HEK293 (cell line): ENCODE measurements around the gene IDE.

Experiments
- CTCF ChIP-seq: fragments of 450-650 bp; formaldehyde crosslinking; IDR thresholded peaks from 2 replicates; pipeline ENCODE4 v1.5.1; 2016; ENCODE audit warnings: missing biosample characterization, missing genetic modification characterization
- HOXA7 ChIP-seq: sonication (generic); formaldehyde crosslinking; IDR thresholded peaks from 2 replicates; pipeline ENCODE4 v1.8.1; 2022; ENCODE audit warnings: missing genetic modification reagents, borderline replicate concordance
- MZF1 ChIP-seq: fragments of 450-650 bp; formaldehyde crosslinking; IDR thresholded peaks from 2 replicates; pipeline ENCODE4 v1.5.1; 2017; ENCODE audit warnings: missing biosample characterization, missing genetic modification characterization, borderline replicate concordance
- TCF7L2 ChIP-seq: IDR thresholded peaks from 2 replicates; pipeline ENCODE4 v1.6.1; 2011; ENCODE audit warnings: low read depth, mild to moderate bottlenecking, inconsistent platforms, low read length, moderate library complexity, borderline replicate concordance
- ZBTB1 ChIP-seq: fragments of 450-650 bp; formaldehyde crosslinking; IDR thresholded peaks from 2 replicates; pipeline ENCODE4 v1.5.1; 2016; ENCODE audit warnings: missing biosample characterization, missing genetic modification characterization
- ZBTB21 ChIP-seq: fragments of 450-650 bp; formaldehyde crosslinking; IDR thresholded peaks from 2 replicates; pipeline ENCODE4 v1.5.1; 2017; ENCODE audit warnings: missing biosample characterization, missing genetic modification characterization
- ZNF416 ChIP-seq: fragments of 450-650 bp; formaldehyde crosslinking; IDR thresholded peaks from 2 replicates; pipeline ENCODE4 v1.5.1; 2016; ENCODE audit warnings: missing biosample characterization, missing genetic modification characterization
- ZNF610 ChIP-seq: fragments of 450-650 bp; formaldehyde crosslinking; IDR thresholded peaks from 2 replicates; pipeline ENCODE4 v1.5.1; 2016; ENCODE audit warnings: missing biosample characterization, missing genetic modification characterization, borderline replicate concordance
- ZNF645 ChIP-seq: fragments of 450-650 bp; formaldehyde crosslinking; IDR thresholded peaks from 2 replicates; pipeline ENCODE4; 2016; ENCODE audit warnings: missing biosample characterization, missing genetic modification characterization

GRCh38 chr10:92542458-92542857, 31.4 kb downstream of the IDE start:
- TF ChIP-seq ZNF610 (tag by site-specific recombination) (no peak), CTCF (no peak), TCF7L2 (no peak), ZBTB21 (no peak), ZNF416 (no peak), HOXA7 (no peak), ZBTB1 (no peak), ZNF645 (tag by site-specific recombination) (no peak), MZF1 (tag by site-specific recombination) (peak; percentile 52; the same call in 1 of the 2 replicates)
